GM21526 (cell line): ENCODE measurements around the gene UBL3.

Experiments used
- ATAC-seq: cut with Tn5 transposase; IDR thresholded peaks from one replicate; pipeline ENCODE4 v1.9.1; 2021; ENCODE audit warnings: moderate library complexity; ENCODE audit not compliant: unreplicated experiment, low FRiP score

UBL3 gene

GRCh38 chr13:29721766-29722165 is 128.7 kb downstream of the UBL3 start:
- ATAC-seq: no peak

GRCh38 chr13:29718694-29719093 is 131.7 kb downstream of the UBL3 start:
- ATAC-seq: no peak

- no peak for ATAC-seq
Measured at GRCh38 chr13:29716493-29716892, 133.9 kb downstream of the UBL3 start.
